Upper lobe of right lung (tissue), 1 donor: ENCODE measurements around the gene ANKLE2. TPM values are rescaled to one million over a fixed set of nuclear protein-coding genes. Genes with fewer than 3 reads are reported as not detected.

ENCODE experiments used
- ATAC-seq: fragments of 200-7000 bp; cut with Tn5 transposase; one replicate; pipeline ENCODE4 v1.9.1; 2020; ENCODE audit warnings: mild to moderate bottlenecking, moderate library complexity
- DNase-seq: peaks from one replicate; pipeline ENCODE4 v3.0.0-alpha.2; 2020
- H3K27ac ChIP-seq: fragments of 200-600 bp; one replicate; pipeline ENCODE4 v1.8.0; 2022
- H3K27me3 ChIP-seq: fragments of 200-600 bp; one replicate; pipeline ENCODE4 v1.8.0; 2022; ENCODE audit warnings: mild to moderate bottlenecking
- H3K36me3 ChIP-seq: fragments of 200-600 bp; one replicate; pipeline ENCODE4 v1.8.0; 2022
- H3K4me1 ChIP-seq: fragments of 200-600 bp; one replicate; pipeline ENCODE4 v1.8.0; 2022
- H3K4me3 ChIP-seq: fragments of 200-600 bp; one replicate; pipeline ENCODE4 v1.8.0; 2022; ENCODE audit warnings: mild to moderate bottlenecking
- H3K9me3 ChIP-seq: fragments of 200-600 bp; one replicate; pipeline ENCODE4 v1.8.0; 2022
- intact Hi-C: fragments of 100-400 bp; cut with DNase I; formaldehyde crosslinking; loops from one replicate; pipeline ENCODE4 v1.11.0; 2022
- total RNA-seq: library from RNA; stranded (reverse); fragmentation: NEBNext Ultra II Directional; extraction: Animal tissue kit (Norgen Biotek cat#: 25700); gene quantifications from one replicate; pipeline ENCODE4 v1.2.1, GENCODE V29; 2021
- TF ChIP-seq, protein P1 (sequence below): fragments of 200-600 bp; IDR thresholded peaks from one replicate; pipeline ENCODE4 v1.8.0; 2022; ENCODE audit warnings: antibody characterized with exemption
- donor health status: DM: no; HTN: yes; CAD: no; lungs with severe emphysema.

Gene ANKLE2
- total RNA-seq, 1 donor from 2014 or later: 60.2 TPM

DNA sequence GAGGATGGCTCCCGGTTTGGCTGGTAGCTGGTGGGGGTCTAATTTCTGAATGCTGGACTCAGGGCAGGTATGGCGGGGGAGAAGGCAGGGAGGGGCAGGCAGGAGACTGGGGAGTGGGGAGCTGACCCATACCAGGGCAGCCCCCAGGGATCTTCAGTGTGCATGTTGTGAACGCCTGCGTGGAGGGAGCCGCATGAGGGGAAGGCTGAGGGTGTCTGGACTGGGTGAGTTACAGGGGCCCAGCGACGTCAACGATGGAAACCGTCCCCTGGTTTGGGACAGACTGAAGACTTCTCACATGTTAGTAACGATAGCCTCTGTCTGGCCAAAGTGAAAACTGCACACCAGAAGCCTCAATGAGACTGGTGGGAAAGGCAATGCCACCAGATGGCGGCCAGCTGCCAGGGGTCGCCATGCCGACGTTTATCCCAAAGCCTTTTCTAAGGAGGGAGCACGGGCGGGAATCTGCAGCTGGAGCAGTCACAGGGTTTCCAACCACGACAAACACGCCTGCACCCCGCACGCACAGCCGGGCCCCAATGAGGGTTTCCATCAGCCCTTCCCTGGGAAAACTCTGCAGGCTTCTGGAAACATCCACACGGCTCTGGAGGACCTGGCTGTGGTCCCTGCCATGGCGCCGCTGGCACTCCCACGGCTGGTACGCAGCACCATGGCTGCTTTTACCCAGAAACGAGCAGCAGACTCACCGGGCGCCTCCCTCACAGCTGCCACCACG is 37.0 kb downstream of the ANKLE2 start:
- DNase-seq (no peak), ATAC-seq (peak; percentile 8)
- intact Hi-C loops: no loop called here
- H3K9me3 ChIP-seq: no peaks in the 10 kb centered on the region
- no peaks in the 10 kb centered on the region for H3K27me3 ChIP-seq
- no peak overlapping the region for H3K4me3 ChIP-seq
- no peak overlapping the region for H3K27ac ChIP-seq
- H3K36me3 ChIP-seq: peaks cover 90% of the 10 kb centered on the region
- no peaks in the 10 kb centered on the region for H3K4me1 ChIP-seq
- TF ChIP-seq, protein P1, sequence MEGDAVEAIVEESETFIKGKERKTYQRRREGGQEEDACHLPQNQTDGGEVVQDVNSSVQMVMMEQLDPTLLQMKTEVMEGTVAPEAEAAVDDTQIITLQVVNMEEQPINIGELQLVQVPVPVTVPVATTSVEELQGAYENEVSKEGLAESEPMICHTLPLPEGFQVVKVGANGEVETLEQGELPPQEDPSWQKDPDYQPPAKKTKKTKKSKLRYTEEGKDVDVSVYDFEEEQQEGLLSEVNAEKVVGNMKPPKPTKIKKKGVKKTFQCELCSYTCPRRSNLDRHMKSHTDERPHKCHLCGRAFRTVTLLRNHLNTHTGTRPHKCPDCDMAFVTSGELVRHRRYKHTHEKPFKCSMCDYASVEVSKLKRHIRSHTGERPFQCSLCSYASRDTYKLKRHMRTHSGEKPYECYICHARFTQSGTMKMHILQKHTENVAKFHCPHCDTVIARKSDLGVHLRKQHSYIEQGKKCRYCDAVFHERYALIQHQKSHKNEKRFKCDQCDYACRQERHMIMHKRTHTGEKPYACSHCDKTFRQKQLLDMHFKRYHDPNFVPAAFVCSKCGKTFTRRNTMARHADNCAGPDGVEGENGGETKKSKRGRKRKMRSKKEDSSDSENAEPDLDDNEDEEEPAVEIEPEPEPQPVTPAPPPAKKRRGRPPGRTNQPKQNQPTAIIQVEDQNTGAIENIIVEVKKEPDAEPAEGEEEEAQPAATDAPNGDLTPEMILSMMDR: no peak

DNA sequence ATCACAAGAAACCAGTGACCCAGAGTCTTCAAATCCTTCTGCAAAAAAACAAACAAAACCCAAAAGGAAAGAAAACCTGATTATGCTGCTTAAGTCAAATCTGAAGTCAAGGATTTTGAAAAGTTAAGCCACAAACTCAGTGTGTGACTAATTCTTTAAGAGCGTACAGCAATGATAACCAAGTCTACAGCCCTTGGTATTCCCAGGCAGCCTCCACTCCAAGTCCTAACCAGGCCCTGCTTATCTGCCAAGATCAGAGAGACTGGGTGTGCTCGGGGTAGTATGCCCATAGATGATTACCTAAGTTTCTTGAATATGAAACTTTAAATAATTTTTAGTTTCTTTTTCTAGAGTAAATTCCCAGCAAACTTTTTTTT is 37.9 kb downstream of the ANKLE2 start:
- DNase-seq: no peak
- no peak for ATAC-seq
- intact Hi-C loops: no loop called here
- Histone ChIP-seq H3K27ac (no peak overlapping the region), H3K36me3 (peaks cover 95% of the 10 kb centered on the region), H3K4me3 (no peak overlapping the region), H3K9me3 (no peaks in the 10 kb centered on the region), H3K4me1 (no peaks in the 10 kb centered on the region), H3K27me3 (no peaks in the 10 kb centered on the region)
- TF ChIP-seq, protein P1: no peak

DNA sequence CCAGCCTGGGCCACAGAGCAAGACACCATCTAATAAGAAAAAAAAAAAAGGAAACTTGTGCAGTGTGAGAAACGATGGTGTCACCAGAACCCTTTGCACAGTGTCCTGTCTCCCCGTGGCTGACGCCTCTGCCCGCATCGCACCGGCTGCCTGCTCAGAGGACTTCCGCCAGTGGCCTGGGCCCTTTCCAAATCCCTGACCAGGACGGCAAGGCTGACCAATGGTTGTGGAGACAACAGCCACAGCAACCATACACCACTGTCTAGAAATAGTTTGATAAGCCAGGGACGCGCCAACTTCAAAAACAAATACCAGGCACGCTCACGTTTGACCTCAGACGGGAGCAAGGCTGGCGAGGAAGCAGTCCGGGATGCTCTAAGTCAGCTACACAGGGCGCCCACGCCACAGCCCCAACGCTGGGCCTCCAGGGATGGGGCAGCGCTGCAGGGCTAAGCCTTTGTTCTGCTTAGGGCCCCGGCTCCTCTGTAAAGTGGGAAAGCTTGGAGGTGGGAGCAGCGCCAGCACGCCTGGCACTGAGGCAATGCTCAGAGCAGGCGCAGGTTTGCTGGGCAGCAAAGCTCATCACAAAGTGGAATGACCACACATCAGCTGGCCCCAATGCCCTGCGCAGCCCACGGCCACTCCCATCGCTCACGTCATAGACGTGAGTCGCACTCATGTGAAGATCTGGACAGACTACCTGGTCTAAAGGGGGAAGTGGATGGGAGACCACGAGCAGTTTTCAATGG is 38.4 kb downstream of the ANKLE2 start:
- Histone ChIP-seq H3K36me3 (peaks cover 91% of the 10 kb centered on the region), H3K27ac (no peak overlapping the region), H3K4me1 (no peaks in the 10 kb centered on the region), H3K9me3 (no peaks in the 10 kb centered on the region), H3K4me3 (no peak overlapping the region), H3K27me3 (no peaks in the 10 kb centered on the region)
- no peak for DNase-seq
- no peak for ATAC-seq
- intact Hi-C loops: no loop called here
- TF ChIP-seq, protein P1: no peak

DNA sequence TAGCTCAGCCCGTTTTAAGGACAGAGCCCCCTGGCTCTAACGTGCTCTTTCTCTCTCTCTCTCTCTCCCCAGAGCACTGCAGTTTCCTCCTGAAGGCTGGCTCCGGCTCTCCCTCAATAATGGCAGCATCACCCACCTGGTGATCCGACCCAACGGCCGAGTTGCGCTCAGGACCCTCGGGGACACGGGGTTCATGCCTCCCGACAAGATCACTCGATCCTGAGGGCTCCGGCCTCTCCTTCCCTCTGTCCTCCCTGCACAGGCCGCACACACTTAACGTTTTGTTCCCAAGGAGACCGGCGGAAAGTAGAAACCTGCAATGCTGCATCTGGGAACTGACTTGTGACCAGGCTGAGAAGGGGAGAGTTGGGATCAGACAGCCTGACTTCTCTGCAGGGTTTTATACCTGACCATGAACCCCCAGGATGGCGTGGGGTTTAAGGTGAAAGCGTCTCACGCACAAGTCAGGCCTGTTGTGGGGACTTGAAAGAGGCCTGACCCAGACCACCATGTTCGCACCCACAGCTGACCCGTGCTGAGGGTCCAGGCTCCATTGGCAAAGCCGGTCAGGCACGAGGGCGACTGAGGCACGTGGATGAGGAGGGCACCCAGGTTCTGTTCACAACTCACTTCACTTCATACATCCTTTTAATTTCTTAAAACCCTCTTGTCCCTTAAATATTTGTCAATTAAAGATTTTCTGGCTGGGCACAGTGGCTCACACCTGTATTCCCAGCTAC is 40.9 kb downstream of the ANKLE2 start:
- H3K36me3 ChIP-seq: peaks cover 83% of the 10 kb centered on the region
- no peak for DNase-seq

DNA sequence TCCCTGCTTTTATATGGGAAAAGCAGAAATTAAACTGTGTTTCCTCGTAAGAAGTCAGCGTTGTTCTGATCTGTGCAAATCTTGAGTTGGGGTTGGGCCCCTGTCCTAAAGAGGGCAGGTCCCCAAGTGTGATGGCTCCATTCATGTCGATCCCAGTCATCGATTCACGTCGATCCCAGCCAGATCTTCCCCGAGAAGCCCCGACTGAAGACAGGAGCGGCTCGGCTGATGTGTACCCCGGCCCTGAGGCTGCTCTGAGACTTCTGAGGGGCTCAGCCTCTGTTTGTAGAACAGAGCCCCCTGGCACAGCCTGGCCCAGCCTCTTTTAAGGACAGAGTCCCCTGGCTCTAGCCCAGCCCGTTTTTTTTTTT is 41.7 kb downstream of the ANKLE2 start:
- TF ChIP-seq, protein P1: no peak
- Histone ChIP-seq H3K4me1 (no peaks in the 10 kb centered on the region), H3K27me3 (no peaks in the 10 kb centered on the region), H3K4me3 (no peak overlapping the region), H3K36me3 (peaks cover 78% of the 10 kb centered on the region), H3K27ac (no peak overlapping the region), H3K9me3 (no peaks in the 10 kb centered on the region)
- DNase-seq (no peak), ATAC-seq (no peak)
- intact Hi-C loops: no loop called here

More for the DNA sequence above, 40.9 kb downstream of the ANKLE2 start:
- TF ChIP-seq, protein P1: no peak
- H3K4me1 ChIP-seq: no peaks in the 10 kb centered on the region
- intact Hi-C loops: no loop called here
- no peaks in the 10 kb centered on the region for H3K9me3 ChIP-seq
- ATAC-seq: no peak
- no peak overlapping the region for H3K27ac ChIP-seq
- no peak overlapping the region for H3K4me3 ChIP-seq
- H3K27me3 ChIP-seq: no peaks in the 10 kb centered on the region
